Activated B cell treated with CpG ODN at 0.5 μM for 24 hours (primary cell): ENCODE measurements around the gene RAB20. TPM values are rescaled to one million over a fixed set of nuclear protein-coding genes. Genes with fewer than 3 reads are reported as not detected.

Experiments used
- ATAC-seq: fragments of 200-7000 bp; cut with Tn5 transposase; one replicate; pipeline ENCODE4 v1.10.0; 2021; ENCODE audit warnings: low read depth, mild to moderate bottlenecking, moderate library complexity
- CTCF ChIA-PET: fragments of 350-600 bp; sonication (Branson Sonifier 250); formaldehyde crosslinking; loops from one replicate; lab custom pipeline; 2021; ENCODE audit warnings: antibody characterized with exemption; lab: Charles Lee
- POLR2A ChIA-PET: fragments of 350-600 bp; sonication (Branson Sonifier 250); formaldehyde crosslinking; loops from one replicate; lab custom pipeline; 2021; ENCODE audit warnings: antibody characterized with exemption; lab: Charles Lee
- DNase-seq: peaks from one replicate; pipeline ENCODE4 v3.0.0; 2022
- H3K27ac Mint-ChIP-seq: one replicate; pipeline ENCODE4 v1.8.0; 2020; ENCODE audit warnings: mixed read lengths
- H3K27me3 Mint-ChIP-seq: one replicate; pipeline ENCODE4 v1.8.0; 2021; ENCODE audit warnings: mixed read lengths
- H3K36me3 Mint-ChIP-seq: one replicate; pipeline ENCODE4 v1.8.0; 2021; ENCODE audit warnings: low read depth, mixed read lengths
- H3K4me1 Mint-ChIP-seq: one replicate; pipeline ENCODE4 v1.8.0; 2021; ENCODE audit warnings: mixed read lengths
- H3K4me3 Mint-ChIP-seq: one replicate; pipeline ENCODE4 v1.8.0; 2020; ENCODE audit warnings: mild to moderate bottlenecking, mixed read lengths
- H3K9me3 Mint-ChIP-seq: one replicate; pipeline ENCODE4 v1.8.0; 2020; ENCODE audit warnings: mixed read lengths
- CTCF ChIP-seq: fragments of 200-600 bp; IDR thresholded peaks from one replicate; pipeline ENCODE4 v1.8.0; 2022; ENCODE audit warnings: antibody characterized with exemption, mild to moderate bottlenecking
- intact Hi-C: fragments of 100-400 bp; cut with micrococcal nuclease; formaldehyde crosslinking; loops from one replicate; pipeline ENCODE4 v1.15.1; 2024
- total RNA-seq: library from RNA; stranded (reverse); gene quantifications from 2 replicates; pipeline ENCODE4 v1.2.3, GENCODE V29; 2022

RAB20 gene
- total RNA-seq, 1 donor from 2014 or later, result 3.1 TPM

- no peaks in the 10 kb centered on the region for H3K27me3 Mint-ChIP-seq
- no peak for ATAC-seq
- H3K27ac Mint-ChIP-seq, result no peak overlapping the region
- ChIA-PET CTCF (interaction anchor here (1.4 kb wide), 1 partner anchor 66 kb away, joined by 4 read pairs; no protein-coding TSS in a partner anchor), POLR2A (no interaction called here)
- no peaks in the 10 kb centered on the region for H3K9me3 Mint-ChIP-seq
- H3K36me3 Mint-ChIP-seq, result peaks cover 2% of the 10 kb centered on the region
- intact Hi-C loops, result loop anchor here (5.0 kb wide), 1 partner anchor 49 kb away; no protein-coding TSS in a partner anchor
- TF ChIP-seq CTCF, result no peak
- DNase-seq, result no peak
- H3K4me1 Mint-ChIP-seq, result peaks cover 27% of the 10 kb centered on the region
- H3K4me3 Mint-ChIP-seq, result no peak overlapping the region
Measured at GRCh38 chr13:110521296-110521680, 40.2 kb downstream of the RAB20 start.

- Mint-ChIP-seq H3K9me3 (no peaks in the 10 kb centered on the region), H3K27ac (no peak overlapping the region), H3K36me3 (peaks cover 2% of the 10 kb centered on the region), H3K4me3 (no peak overlapping the region), H3K27me3 (no peaks in the 10 kb centered on the region), H3K4me1 (peaks cover 20% of the 10 kb centered on the region)
- DNase-seq (no peak), ATAC-seq (no peak)
- TF ChIP-seq CTCF, result no peak
- POLR2A ChIA-PET, result no interaction called here
- intact Hi-C loops, result loop anchor here (5.0 kb wide), 1 partner anchor 48 kb away; no protein-coding TSS in a partner anchor
- CTCF ChIA-PET, result no interaction called here
Measured at GRCh38 chr13:110520431-110521295, 40.9 kb downstream of the RAB20 start.

- Mint-ChIP-seq H3K27me3 (no peaks in the 10 kb centered on the region), H3K36me3 (peaks cover 2% of the 10 kb centered on the region), H3K9me3 (no peaks in the 10 kb centered on the region), H3K4me3 (no peak overlapping the region), H3K4me1 (peaks cover 9% of the 10 kb centered on the region), H3K27ac (no peak overlapping the region)
- ChIA-PET CTCF (interaction anchor here (1.0 kb wide), 1 partner anchor 64 kb away, joined by 3 read pairs; no protein-coding TSS in a partner anchor), POLR2A (no interaction called here)
- DNase-seq, result no peak
- no peak for TF ChIP-seq CTCF
- intact Hi-C loops, result no loop called here
- no peak for ATAC-seq
Measured at GRCh38 chr13:110519506-110519905, 42.0 kb downstream of the RAB20 start.

- intact Hi-C loops, result no loop called here
- H3K4me3 Mint-ChIP-seq, result no peak overlapping the region
- no peak for ATAC-seq
- no peak for TF ChIP-seq CTCF
- no peaks in the 10 kb centered on the region for H3K9me3 Mint-ChIP-seq
- no peak overlapping the region for H3K27ac Mint-ChIP-seq
- H3K27me3 Mint-ChIP-seq, result no peaks in the 10 kb centered on the region
- POLR2A ChIA-PET, result no interaction called here
- H3K36me3 Mint-ChIP-seq, result peaks cover 2% of the 10 kb centered on the region
- peaks cover 4% of the 10 kb centered on the region for H3K4me1 Mint-ChIP-seq
- no peak for DNase-seq
- CTCF ChIA-PET, result interaction anchor here (1.0 kb wide), 1 partner anchor 64 kb away, joined by 3 read pairs; no protein-coding TSS in a partner anchor
Measured at GRCh38 chr13:110519046-110519445, 42.5 kb downstream of the RAB20 start.

- peaks cover 3% of the 10 kb centered on the region for H3K4me1 Mint-ChIP-seq
Measured at GRCh38 chr13:110518571-110518970, 43.0 kb downstream of the RAB20 start.

More at GRCh38 chr13:110518571-110518970, 43.0 kb downstream of the RAB20 start:
- POLR2A ChIA-PET, result no interaction called here
- Mint-ChIP-seq H3K36me3 (peaks cover 2% of the 10 kb centered on the region), H3K27ac (no peak overlapping the region), H3K27me3 (no peaks in the 10 kb centered on the region), H3K4me3 (no peak overlapping the region), H3K9me3 (no peaks in the 10 kb centered on the region)
- TF ChIP-seq CTCF, result no peak
- intact Hi-C loops, result no loop called here
- CTCF ChIA-PET, result interaction anchor here (1.0 kb wide), 1 partner anchor 63 kb away, joined by 3 read pairs; no protein-coding TSS in a partner anchor
- ATAC-seq (no peak), DNase-seq (no peak)
